ENCODE measurements around the gene EMC1. TPM values are rescaled to one million over a fixed set of nuclear protein-coding genes. Genes with fewer than 3 reads are reported as not detected.
A peak's percentile ranks its signal among the peaks of the same experiment; 100 is the strongest.
"Not testable (repeated sequence)": the region's sequence is repeated elsewhere in the genome, so short reads cannot be mapped to it uniquely, and the experiment has no call there.

EMC1 gene
- polyA plus RNA-seq, 1 of the 3 experiments (the other 2 are of a cell fraction), result 87.6 TPM

- no peaks in the 10 kb centered on the region for H3K4me1 ChIP-seq (ENCODE audit: control insufficient read depth in 1 of 2, insufficient read depth in 2 of 2, low read depth in 1 of 2, low read length in 1 of 2)
- H2AFZ ChIP-seq (ENCODE audit: low read depth), result no peak overlapping the region
- no peaks in the 10 kb centered on the region for H3K79me2 ChIP-seq (ENCODE audit: insufficient read depth)
- H3F3A ChIP-seq (replicated peaks; ENCODE audit: insufficient read depth), result no peaks in the 10 kb centered on the region
- peaks cover 39 to 64% of the 10 kb centered on the region in 2 experiments for H3K36me3 ChIP-seq (replicated peaks in 1 of 2; ENCODE audit: control insufficient read depth in 1 of 2, insufficient read depth in 2 of 2, low read length in 1 of 2)
- no peaks in the 10 kb centered on the region for H3K9me3 ChIP-seq
- H3K4me2 ChIP-seq, result no peak overlapping the region
- H3K4me3 ChIP-seq (ENCODE audit: low read depth in 2 of 2, low read length in 1 of 2), result no peak overlapping the region
- TF ChIP-seq, protein P1, sequence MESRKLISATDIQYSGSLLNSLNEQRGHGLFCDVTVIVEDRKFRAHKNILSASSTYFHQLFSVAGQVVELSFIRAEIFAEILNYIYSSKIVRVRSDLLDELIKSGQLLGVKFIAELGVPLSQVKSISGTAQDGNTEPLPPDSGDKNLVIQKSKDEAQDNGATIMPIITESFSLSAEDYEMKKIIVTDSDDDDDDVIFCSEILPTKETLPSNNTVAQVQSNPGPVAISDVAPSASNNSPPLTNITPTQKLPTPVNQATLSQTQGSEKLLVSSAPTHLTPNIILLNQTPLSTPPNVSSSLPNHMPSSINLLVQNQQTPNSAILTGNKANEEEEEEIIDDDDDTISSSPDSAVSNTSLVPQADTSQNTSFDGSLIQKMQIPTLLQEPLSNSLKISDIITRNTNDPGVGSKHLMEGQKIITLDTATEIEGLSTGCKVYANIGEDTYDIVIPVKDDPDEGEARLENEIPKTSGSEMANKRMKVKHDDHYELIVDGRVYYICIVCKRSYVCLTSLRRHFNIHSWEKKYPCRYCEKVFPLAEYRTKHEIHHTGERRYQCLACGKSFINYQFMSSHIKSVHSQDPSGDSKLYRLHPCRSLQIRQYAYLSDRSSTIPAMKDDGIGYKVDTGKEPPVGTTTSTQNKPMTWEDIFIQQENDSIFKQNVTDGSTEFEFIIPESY (IDR thresholded peaks at IDR 0.05; ENCODE audit: borderline replicate concordance, low read depth), result no peak
- TF ChIP-seq, protein P2, sequence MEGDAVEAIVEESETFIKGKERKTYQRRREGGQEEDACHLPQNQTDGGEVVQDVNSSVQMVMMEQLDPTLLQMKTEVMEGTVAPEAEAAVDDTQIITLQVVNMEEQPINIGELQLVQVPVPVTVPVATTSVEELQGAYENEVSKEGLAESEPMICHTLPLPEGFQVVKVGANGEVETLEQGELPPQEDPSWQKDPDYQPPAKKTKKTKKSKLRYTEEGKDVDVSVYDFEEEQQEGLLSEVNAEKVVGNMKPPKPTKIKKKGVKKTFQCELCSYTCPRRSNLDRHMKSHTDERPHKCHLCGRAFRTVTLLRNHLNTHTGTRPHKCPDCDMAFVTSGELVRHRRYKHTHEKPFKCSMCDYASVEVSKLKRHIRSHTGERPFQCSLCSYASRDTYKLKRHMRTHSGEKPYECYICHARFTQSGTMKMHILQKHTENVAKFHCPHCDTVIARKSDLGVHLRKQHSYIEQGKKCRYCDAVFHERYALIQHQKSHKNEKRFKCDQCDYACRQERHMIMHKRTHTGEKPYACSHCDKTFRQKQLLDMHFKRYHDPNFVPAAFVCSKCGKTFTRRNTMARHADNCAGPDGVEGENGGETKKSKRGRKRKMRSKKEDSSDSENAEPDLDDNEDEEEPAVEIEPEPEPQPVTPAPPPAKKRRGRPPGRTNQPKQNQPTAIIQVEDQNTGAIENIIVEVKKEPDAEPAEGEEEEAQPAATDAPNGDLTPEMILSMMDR (IDR thresholded peaks at IDR 0.05), result no peak
- TF ChIP-seq FOXM1 (IDR thresholded peaks at IDR 0.05; ENCODE audit: low read depth) (no peak), POLR2AphosphoS5 (IDR thresholded peaks at IDR 0.05; ENCODE audit: low read depth, low read length) (no peak), CHD2 (IDR thresholded peaks at IDR 0.05; ENCODE audit: low read length, partially characterized antibody) (no peak), GABPA (IDR thresholded peaks at IDR 0.05; ENCODE audit: low read depth) (no peak), NFIC (IDR thresholded peaks at IDR 0.05; ENCODE audit: borderline replicate concordance) (no peak), MEF2A (IDR thresholded peaks at IDR 0.05; ENCODE audit: borderline replicate concordance, low read depth) (no peak)
- H3K27ac ChIP-seq (ENCODE audit: low read depth in 2 of 2, low read length in 1 of 2), result no peak overlapping the region
- H3K27me3 ChIP-seq (ENCODE audit: insufficient read depth), result no peaks in the 10 kb centered on the region
- CTCF ChIA-PET, result interaction anchor here (0.9 kb wide), 1 partner anchor 470 kb away, joined by 3 read pairs; no protein-coding TSS in a partner anchor
- no peak for DNase-seq
- no peaks in the 10 kb centered on the region for H3K9me2 ChIP-seq
- H3K9ac ChIP-seq, result no peak overlapping the region
- POLR2A ChIA-PET, result no interaction called here
- no peaks in the 10 kb centered on the region for H4K20me1 ChIP-seq (ENCODE audit: insufficient read depth)
- WGBS (ENCODE audit: low lambda C conversion rate), result 100% methylated on average over 3 of the region's 3 CpGs
Observed at GRCh38 chr1:19234224-19234623, 17.1 kb downstream of the EMC1 start.

DNA sequence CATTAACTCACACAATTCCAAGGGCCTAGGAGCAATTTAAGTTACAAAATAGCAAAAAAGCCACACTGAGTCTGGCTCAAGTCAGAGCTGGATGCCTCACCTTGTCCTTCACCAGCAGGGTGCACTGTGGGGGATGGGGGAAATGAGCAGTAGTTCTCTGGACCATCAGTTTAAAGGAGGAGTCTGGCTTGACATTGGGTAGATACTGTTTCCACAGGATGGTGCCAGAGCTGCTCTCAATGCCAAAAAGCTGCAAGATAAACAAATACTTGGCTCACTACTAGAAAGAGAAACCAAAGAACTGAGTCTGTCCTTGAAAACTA lies 18.8 kb downstream of the EMC1 start:
- Histone ChIP-seq H3K4me2 (no peak overlapping the region), H3K27ac (ENCODE audit: low read depth in 2 of 2, low read length in 1 of 2) (no peak overlapping the region), H3K9me3 (no peaks in the 10 kb centered on the region), H3K27me3 (ENCODE audit: insufficient read depth) (no peaks in the 10 kb centered on the region), H3F3A (replicated peaks; ENCODE audit: insufficient read depth) (no peaks in the 10 kb centered on the region), H3K4me3 (ENCODE audit: low read depth in 2 of 2, low read length in 1 of 2) (no peak overlapping the region), H3K4me1 (ENCODE audit: control insufficient read depth in 1 of 2, insufficient read depth in 2 of 2, low read depth in 1 of 2, low read length in 1 of 2) (no peaks in the 10 kb centered on the region), H3K36me3 (replicated peaks in 1 of 2; ENCODE audit: control insufficient read depth in 1 of 2, insufficient read depth in 2 of 2, low read length in 1 of 2) (peaks cover 35 to 49% of the 10 kb centered on the region in 2 experiments), H3K9me2 (no peaks in the 10 kb centered on the region), H4K20me1 (ENCODE audit: insufficient read depth) (no peaks in the 10 kb centered on the region), H3K79me2 (ENCODE audit: insufficient read depth) (peaks cover 5% of the 10 kb centered on the region; the same call in 1 of the 2 replicates), H2AFZ (ENCODE audit: low read depth) (no peak overlapping the region), H3K9ac (no peak overlapping the region)
- POLR2A ChIA-PET, result no interaction called here
- TF ChIP-seq, protein P2 (IDR thresholded peaks at IDR 0.05), result peak; percentile 14
- TF ChIP-seq MXI1 (IDR thresholded peaks at IDR 0.05; ENCODE audit: low read depth, low read length), result no peak
- CTCF ChIA-PET, result interaction anchor here (0.8 to 3.2 kb wide), 3 partner anchors 8 to 472 kb away, joined by 3 to 21 read pairs (median 3); no protein-coding TSS in a partner anchor
- DNase-seq, result no peak

DNA sequence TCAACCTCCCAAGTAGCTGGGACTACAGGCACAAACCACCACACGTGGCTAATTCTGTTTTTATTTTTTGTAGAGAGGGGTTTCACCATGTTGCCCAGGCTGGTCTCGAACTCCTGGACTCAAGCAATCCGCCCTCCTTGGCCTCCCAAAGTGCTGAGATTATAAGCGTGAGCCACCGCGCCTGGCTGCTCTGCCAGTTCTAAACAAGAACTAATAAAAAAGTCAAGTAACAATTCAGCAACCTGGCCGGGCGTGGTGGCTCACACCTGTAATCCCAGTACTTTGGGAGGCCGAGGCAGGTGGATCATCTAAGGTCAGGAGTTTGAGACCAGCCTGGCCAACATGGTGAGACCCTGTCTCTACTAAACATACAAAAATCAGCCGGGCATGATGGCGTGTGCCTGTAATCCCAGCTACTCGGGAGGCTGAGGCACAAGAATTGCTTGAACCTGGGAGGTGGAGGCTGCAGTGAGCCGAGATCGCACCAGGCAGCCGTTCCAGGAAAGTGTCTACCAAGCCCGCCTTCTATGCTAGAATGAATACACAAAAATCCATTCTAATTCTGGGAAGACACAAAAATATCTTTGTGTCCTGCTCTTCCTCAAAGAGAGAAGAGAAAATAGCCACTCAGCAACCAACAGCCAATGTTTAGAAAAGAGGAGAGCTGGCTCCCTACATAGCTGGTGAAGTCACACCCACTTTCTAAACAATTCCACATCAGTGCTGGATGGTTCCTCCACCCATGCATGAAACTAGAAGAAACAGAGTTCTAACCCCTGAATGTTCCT lies 19.4 kb downstream of the EMC1 start:
- H3K9me3 ChIP-seq; H2AFZ ChIP-seq (ENCODE audit: low read depth); H3K4me1 ChIP-seq (ENCODE audit: control insufficient read depth in 1 of 2, insufficient read depth in 2 of 2, low read depth in 1 of 2, low read length in 1 of 2); POLR2A ChIA-PET; H3K4me3 ChIP-seq (ENCODE audit: low read depth in 2 of 2, low read length in 1 of 2); H3K27ac ChIP-seq (ENCODE audit: low read depth in 2 of 2, low read length in 1 of 2); H3F3A ChIP-seq (replicated peaks; ENCODE audit: insufficient read depth); H3K4me2 ChIP-seq; DNase-seq; H3K27me3 ChIP-seq (ENCODE audit: insufficient read depth); H3K9ac ChIP-seq; H3K79me2 ChIP-seq (ENCODE audit: insufficient read depth); H3K9me2 ChIP-seq; H4K20me1 ChIP-seq (ENCODE audit: insufficient read depth): not testable (repeated sequence)
- peaks cover 35 to 47% of the 10 kb centered on the region in 2 experiments for H3K36me3 ChIP-seq (replicated peaks in 1 of 2; ENCODE audit: control insufficient read depth in 1 of 2, insufficient read depth in 2 of 2, low read length in 1 of 2)
- CTCF ChIA-PET, result interaction anchor here (0.8 to 3.2 kb wide), 2 partner anchors 9 to 162 kb away, joined by 3 to 21 read pairs; no protein-coding TSS in a partner anchor
- WGBS (ENCODE audit: low lambda C conversion rate), result 95% methylated on average over 13 of the region's 16 CpGs

All from SK-N-SH (cell line).